H1 (cell line): ENCODE measurements around the gene SPTBN1. TPM values are rescaled to one million over a fixed set of nuclear protein-coding genes. Genes with fewer than 3 reads are reported as not detected.

Experiments used
- KDM1A ChIP-seq: fragments of 200-600, 300-600 bp; sonication (generic); IDR thresholded peaks from 2 replicates; pipeline ENCODE4 v1.7.1; 2016; ENCODE audit warnings: mild to moderate bottlenecking, low read length, borderline replicate concordance
- polyA plus RNA-seq, 7 experiments: library from polyadenylated mRNA; depleted of rRNA in 3 of 7; stranded (reverse) in 5 of 7; unstranded in 2 of 7; fragments of >200 nt in 5 of 7; fragments of 200-250 nt in 2 of 7; gene quantifications; 1 replicate in 5 of 7; 2 replicates in 1 of 7; 4 replicates in 1 of 7; pipeline versions ENCODE4 v1.2.1 to v1.2.3, GENCODE V29; 2011 to 2013; ENCODE audit warnings: missing spikeins in 2 of 7, mixed read lengths in 2 of 7
- total RNA-seq: library from RNA; stranded (reverse); fragmentation: NEBNext Ultra II Directional; extraction: Animal tissue kit (Norgen Biotek cat#: 25700); gene quantifications from 2 replicates; pipeline ENCODE4 v1.2.1, GENCODE V29; 2021

The SPTBN1 gene
- total and polyA plus RNA-seq, 2 of the 8 experiments (the other 6 are each of a cell fraction or from before 2014, with no cell fraction given), result 31.8 to 180 TPM

DNA sequence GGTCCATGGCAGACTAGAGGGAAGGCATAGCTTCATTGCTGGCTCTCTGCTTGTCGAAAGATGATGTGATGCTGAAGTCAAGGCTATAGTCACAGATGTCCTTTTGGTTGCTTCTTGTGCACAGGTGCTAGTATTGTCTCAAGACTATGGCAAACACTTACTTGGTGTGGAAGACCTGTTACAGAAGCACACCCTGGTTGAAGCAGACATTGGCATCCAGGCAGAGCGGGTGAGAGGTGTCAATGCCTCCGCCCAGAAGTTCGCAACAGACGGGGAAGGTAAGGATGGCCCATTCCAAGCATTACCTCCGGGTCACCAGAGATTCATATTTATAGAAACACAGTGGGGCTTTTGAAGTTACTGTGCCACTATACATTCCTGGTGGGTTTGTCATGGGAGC lies 171.8 kb downstream of the SPTBN1 start (continued):
- no peak for TF ChIP-seq KDM1A
